ENCODE results near the gene FCHSD2.

DNA sequence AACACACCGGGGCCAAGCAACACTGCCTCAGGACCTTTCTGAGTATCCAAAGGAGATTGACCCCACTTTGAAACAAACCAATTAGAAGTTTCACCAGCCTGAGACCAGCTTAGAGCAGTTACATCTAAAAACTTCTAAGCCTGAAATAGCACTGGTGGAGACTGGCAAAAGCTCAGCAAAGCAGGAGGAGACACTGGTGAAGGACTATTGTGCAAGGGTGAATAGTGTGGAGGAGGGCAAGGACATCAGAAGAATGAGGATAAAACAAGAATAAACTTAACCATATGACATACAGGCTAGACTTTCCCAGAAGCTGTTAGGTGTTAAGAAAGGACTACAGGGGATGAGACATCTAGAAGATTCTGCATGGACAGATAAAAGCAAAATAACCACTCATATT is 152.4 kb downstream of the FCHSD2 start:
- TF ChIP-seq, protein P1, sequence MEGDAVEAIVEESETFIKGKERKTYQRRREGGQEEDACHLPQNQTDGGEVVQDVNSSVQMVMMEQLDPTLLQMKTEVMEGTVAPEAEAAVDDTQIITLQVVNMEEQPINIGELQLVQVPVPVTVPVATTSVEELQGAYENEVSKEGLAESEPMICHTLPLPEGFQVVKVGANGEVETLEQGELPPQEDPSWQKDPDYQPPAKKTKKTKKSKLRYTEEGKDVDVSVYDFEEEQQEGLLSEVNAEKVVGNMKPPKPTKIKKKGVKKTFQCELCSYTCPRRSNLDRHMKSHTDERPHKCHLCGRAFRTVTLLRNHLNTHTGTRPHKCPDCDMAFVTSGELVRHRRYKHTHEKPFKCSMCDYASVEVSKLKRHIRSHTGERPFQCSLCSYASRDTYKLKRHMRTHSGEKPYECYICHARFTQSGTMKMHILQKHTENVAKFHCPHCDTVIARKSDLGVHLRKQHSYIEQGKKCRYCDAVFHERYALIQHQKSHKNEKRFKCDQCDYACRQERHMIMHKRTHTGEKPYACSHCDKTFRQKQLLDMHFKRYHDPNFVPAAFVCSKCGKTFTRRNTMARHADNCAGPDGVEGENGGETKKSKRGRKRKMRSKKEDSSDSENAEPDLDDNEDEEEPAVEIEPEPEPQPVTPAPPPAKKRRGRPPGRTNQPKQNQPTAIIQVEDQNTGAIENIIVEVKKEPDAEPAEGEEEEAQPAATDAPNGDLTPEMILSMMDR (IDR thresholded peaks at IDR 0.05), result no peak
- TF ChIP-seq POLR2A (IDR thresholded peaks at IDR 0.05; ENCODE audit: low read depth), result no peak
- TF ChIP-seq POLR2AphosphoS5 (IDR thresholded peaks at IDR 0.05), result no peak
